Caco-2 (cell line): ENCODE measurements around the gene ETV6. TPM values are rescaled to one million over a fixed set of nuclear protein-coding genes. Genes with fewer than 3 reads are reported as not detected.

ENCODE experiments used
- BruUV-seq: library from RNA; stranded (reverse); fragments of 400-500 nt; replicated peaks from 2 replicates; lab custom pipeline; 2021; lab: Mats Ljungman, UMichigan
- CTCF ChIA-PET: fragments of 300-600 bp; sonication (Branson Sonifier 250); formaldehyde crosslinking; loops from one replicate; lab custom pipeline; 2022; ENCODE audit warnings: antibody characterized with exemption; lab: Charles Lee
- POLR2A ChIA-PET: fragments of 300-600 bp; sonication (Branson Sonifier 250); formaldehyde crosslinking; loops from one replicate; lab custom pipeline; 2022; ENCODE audit warnings: antibody characterized with exemption; lab: Charles Lee
- DNase-seq, 2 experiments: peaks; one replicate each; pipeline versions ENCODE4 v3.0.0 to v3.0.0-alpha.2; 2020 to 2022
- H3K27me3 ChIP-seq: replicated peaks from 2 replicates; pipeline ENCODE4 v1.6.0; 2011; ENCODE audit warnings: low read length; ENCODE audit not compliant: control insufficient read depth, insufficient read depth
- H3K36me3 ChIP-seq: 2 replicates; pipeline ENCODE4 v1.5.1; 2011; ENCODE audit warnings: low read length; ENCODE audit not compliant: control insufficient read depth, insufficient read depth
- H3K4me1 ChIP-seq: fragments of 250-450 bp; sonication (Bioruptor Pico); 2 replicates; pipeline ENCODE4 v1.5.1; 2020; ENCODE audit warnings: mild to moderate bottlenecking
- H3K4me3 ChIP-seq: 2 replicates; pipeline ENCODE4 v1.5.1; 2011; ENCODE audit warnings: low read depth, mild to moderate bottlenecking, control low read depth, low read length
- H3K9me3 ChIP-seq: fragments of 250-450 bp; sonication (Bioruptor Pico); 2 replicates; pipeline ENCODE4 v1.5.1; 2020; ENCODE audit warnings: mild to moderate bottlenecking, moderate library complexity
- H3K27ac Mint-ChIP-seq: one replicate; pipeline ENCODE4 v1.8.0; 2022; ENCODE audit warnings: mixed read lengths; ENCODE audit not compliant: unreplicated experiment
- H3K27me3 Mint-ChIP-seq: one replicate; pipeline ENCODE4 v1.8.0; 2022; ENCODE audit warnings: mixed read lengths; ENCODE audit not compliant: insufficient read depth, unreplicated experiment
- H3K36me3 Mint-ChIP-seq: one replicate; pipeline ENCODE4 v1.8.0; 2022; ENCODE audit warnings: mild to moderate bottlenecking, mixed read lengths; ENCODE audit not compliant: insufficient read depth, unreplicated experiment
- H3K4me1 Mint-ChIP-seq: one replicate; pipeline ENCODE4 v1.8.0; 2022; ENCODE audit warnings: low read depth, mixed read lengths; ENCODE audit not compliant: unreplicated experiment
- H3K4me3 Mint-ChIP-seq: one replicate; pipeline ENCODE4 v1.8.0; 2022; ENCODE audit warnings: mild to moderate bottlenecking, moderate library complexity, mixed read lengths; ENCODE audit not compliant: unreplicated experiment
- H3K9me3 Mint-ChIP-seq: one replicate; pipeline ENCODE4 v1.8.0; 2022; ENCODE audit warnings: mixed read lengths; ENCODE audit not compliant: unreplicated experiment
- intact Hi-C: fragments of 100-400 bp; cut with micrococcal nuclease; formaldehyde crosslinking; loops from one replicate; pipeline ENCODE4 v1.10.0; 2022; ENCODE audit not compliant: unreplicated experiment
- total RNA-seq: library from RNA; stranded (reverse); gene quantifications from 2 replicates; pipeline ENCODE4 v1.2.3, GENCODE V29; 2022
- TF ChIP-seq, protein P1 (sequence below), 2 experiments: fragments of 200-600 bp in 1 of 2; IDR thresholded peaks; 1 replicate in 1 of 2; 2 replicates in 1 of 2; pipeline versions ENCODE4 v1.5.1 to v1.8.0; 2011 to 2022; ENCODE audit warnings: antibody characterized with exemption in 1 of 2, control low read depth in 1 of 2, inconsistent platforms in 1 of 2, low read depth in 1 of 2, low read length in 1 of 2, mild to moderate bottlenecking in 1 of 2, moderate library complexity in 1 of 2; ENCODE audit not compliant: insufficient read depth in 1 of 2, severe bottlenecking in 1 of 2, unreplicated experiment in 1 of 2

Gene ETV6
- total RNA-seq, 1 experiment from 2014 or later = 15.6 TPM

- no peaks in the 10 kb centered on the region for H3K4me1 ChIP-seq
- no peaks in the 10 kb centered on the region for H3K36me3 ChIP-seq
- Mint-ChIP-seq H3K4me1 (no peaks in the 10 kb centered on the region), H3K27ac (no peak overlapping the region), H3K36me3 (peaks cover 6% of the 10 kb centered on the region), H3K4me3 (no peak overlapping the region), H3K27me3 (peaks cover 11% of the 10 kb centered on the region), H3K9me3 (peaks cover 11% of the 10 kb centered on the region)
- no peak for DNase-seq
- H3K4me3 ChIP-seq = no peak overlapping the region
- CTCF ChIA-PET = no interaction called here
- intact Hi-C loops = no loop called here
- no TSS peak for BruUV-seq
- TF ChIP-seq, protein P1, sequence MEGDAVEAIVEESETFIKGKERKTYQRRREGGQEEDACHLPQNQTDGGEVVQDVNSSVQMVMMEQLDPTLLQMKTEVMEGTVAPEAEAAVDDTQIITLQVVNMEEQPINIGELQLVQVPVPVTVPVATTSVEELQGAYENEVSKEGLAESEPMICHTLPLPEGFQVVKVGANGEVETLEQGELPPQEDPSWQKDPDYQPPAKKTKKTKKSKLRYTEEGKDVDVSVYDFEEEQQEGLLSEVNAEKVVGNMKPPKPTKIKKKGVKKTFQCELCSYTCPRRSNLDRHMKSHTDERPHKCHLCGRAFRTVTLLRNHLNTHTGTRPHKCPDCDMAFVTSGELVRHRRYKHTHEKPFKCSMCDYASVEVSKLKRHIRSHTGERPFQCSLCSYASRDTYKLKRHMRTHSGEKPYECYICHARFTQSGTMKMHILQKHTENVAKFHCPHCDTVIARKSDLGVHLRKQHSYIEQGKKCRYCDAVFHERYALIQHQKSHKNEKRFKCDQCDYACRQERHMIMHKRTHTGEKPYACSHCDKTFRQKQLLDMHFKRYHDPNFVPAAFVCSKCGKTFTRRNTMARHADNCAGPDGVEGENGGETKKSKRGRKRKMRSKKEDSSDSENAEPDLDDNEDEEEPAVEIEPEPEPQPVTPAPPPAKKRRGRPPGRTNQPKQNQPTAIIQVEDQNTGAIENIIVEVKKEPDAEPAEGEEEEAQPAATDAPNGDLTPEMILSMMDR (IDR thresholded peaks at IDR 0.05; ENCODE audit: insufficient read depth in 1 of 2, low read depth in 1 of 2, low read length in 1 of 2, severe bottlenecking in 1 of 2, unreplicated experiment in 1 of 2) = no peak
- no peaks in the 10 kb centered on the region for H3K27me3 ChIP-seq
- POLR2A ChIA-PET = no interaction called here
- no peaks in the 10 kb centered on the region for H3K9me3 ChIP-seq
Measured at GRCh38 chr12:11901701-11902524, 252.4 kb downstream of the ETV6 start.

DNA sequence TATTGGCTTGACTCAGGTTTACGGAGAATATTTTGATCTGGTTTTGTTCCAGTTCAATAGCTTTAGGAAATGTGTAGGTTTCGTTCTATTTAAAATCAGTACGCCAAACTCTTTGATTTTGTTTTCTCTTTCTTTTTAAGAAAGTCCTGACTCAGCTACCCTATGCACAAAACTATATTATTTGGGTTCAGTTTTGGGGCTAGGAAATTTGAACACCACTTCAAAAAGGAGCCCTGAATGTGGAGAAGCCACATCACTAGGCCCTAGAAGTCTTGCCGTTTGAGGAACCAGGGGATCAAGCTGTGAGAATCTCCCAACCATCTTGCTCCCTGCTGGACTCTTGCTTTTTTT, 253.0 kb downstream of the ETV6 start:
- no TSS peak for BruUV-seq
- ChIA-PET CTCF (no interaction called here), POLR2A (no interaction called here)
- intact Hi-C loops = no loop called here
- H3K36me3 Mint-ChIP-seq = peaks cover 6% of the 10 kb centered on the region
- H3K4me1 Mint-ChIP-seq = no peaks in the 10 kb centered on the region
- no peak for DNase-seq
- H3K27me3 Mint-ChIP-seq = peaks cover 11% of the 10 kb centered on the region
- H3K9me3 ChIP-seq = no peaks in the 10 kb centered on the region
- no peaks in the 10 kb centered on the region for H3K4me1 ChIP-seq
- H3K4me3 Mint-ChIP-seq = no peak overlapping the region
- no peak overlapping the region for H3K4me3 ChIP-seq
- H3K27ac Mint-ChIP-seq = no peak overlapping the region
- no peaks in the 10 kb centered on the region for H3K36me3 ChIP-seq
- H3K9me3 Mint-ChIP-seq = peaks cover 12% of the 10 kb centered on the region
- no peaks in the 10 kb centered on the region for H3K27me3 ChIP-seq
- TF ChIP-seq, protein P1 (IDR thresholded peaks at IDR 0.05; ENCODE audit: insufficient read depth in 1 of 2, low read depth in 1 of 2, low read length in 1 of 2, severe bottlenecking in 1 of 2, unreplicated experiment in 1 of 2) = no peak

GRCh38 chr12:11904124-11904523, 254.7 kb downstream of the ETV6 start:
- Histone ChIP-seq H3K27me3 (no peaks in the 10 kb centered on the region), H3K9me3 (0 out of 2 replicates have a peak, but pooled peaks cover 3% of the 10 kb centered on the region), H3K4me1 (no peaks in the 10 kb centered on the region), H3K4me3 (no peak overlapping the region), H3K36me3 (no peaks in the 10 kb centered on the region)
- Mint-ChIP-seq H3K4me3 (no peak overlapping the region), H3K9me3 (peaks cover 21% of the 10 kb centered on the region), H3K36me3 (peaks cover 6% of the 10 kb centered on the region), H3K27ac (no peak overlapping the region), H3K4me1 (no peaks in the 10 kb centered on the region), H3K27me3 (peaks cover 13% of the 10 kb centered on the region)
- intact Hi-C loops = no loop called here
- TF ChIP-seq, protein P1 (IDR thresholded peaks at IDR 0.05; ENCODE audit: insufficient read depth in 1 of 2, low read depth in 1 of 2, low read length in 1 of 2, severe bottlenecking in 1 of 2, unreplicated experiment in 1 of 2) = no peak
- no peak for DNase-seq
- no TSS peak for BruUV-seq
- ChIA-PET CTCF (no interaction called here), POLR2A (no interaction called here)
